CD1c-positive myeloid dendritic cell (primary cell): ENCODE results near the gene NMNAT3.

Source experiments
- DNase-seq: peaks from one replicate; pipeline ENCODE4 v3.0.0-alpha.2; 2016; ENCODE audit errors: extremely low spot score

The NMNAT3 gene

DNA sequence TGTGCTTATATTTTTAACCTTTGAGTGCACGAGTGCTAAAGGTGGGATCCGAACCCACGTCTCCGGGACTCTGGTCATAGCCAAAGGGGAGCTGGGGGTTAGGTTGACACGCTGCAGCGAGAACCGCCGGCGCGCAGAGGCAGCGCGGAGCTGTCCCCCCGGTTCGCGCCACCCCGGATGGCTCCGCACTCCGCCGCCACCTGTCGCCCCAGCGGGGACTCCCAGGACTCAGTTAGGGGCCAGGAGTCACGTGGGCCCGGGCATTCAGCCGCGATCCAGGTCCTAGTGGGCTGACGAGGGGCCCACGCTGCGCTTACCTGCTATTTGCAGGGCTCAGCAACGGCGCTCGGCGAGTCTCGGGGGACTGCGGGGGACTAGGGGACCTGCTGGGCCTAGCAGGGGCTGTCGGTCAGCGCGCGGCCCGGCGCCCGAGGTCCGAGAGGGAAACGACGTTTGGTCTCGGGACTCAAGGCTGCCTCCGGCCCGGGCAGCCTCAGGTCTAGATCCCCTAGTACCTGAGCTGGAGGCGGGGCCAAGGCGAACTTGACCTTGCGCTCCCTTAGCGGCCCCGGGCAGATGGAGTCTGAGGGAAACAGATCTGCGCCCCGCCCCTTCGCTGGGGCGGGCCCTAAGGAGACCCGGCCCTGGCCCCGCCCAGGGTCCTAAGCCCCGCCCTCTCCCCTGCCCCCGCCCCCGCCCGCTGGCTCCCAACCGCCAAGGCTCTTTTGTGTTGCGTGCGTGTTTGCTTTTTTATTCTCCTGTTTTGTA lies at the start of gene NMNAT3:
TSS of gene NMNAT3 (minus strand) at position 585 of the 768 bp plus-strand sequence. CDS start 50,248 bp downstream, outside the sequence.
- peak; percentile 88 for DNase-seq

DNA sequence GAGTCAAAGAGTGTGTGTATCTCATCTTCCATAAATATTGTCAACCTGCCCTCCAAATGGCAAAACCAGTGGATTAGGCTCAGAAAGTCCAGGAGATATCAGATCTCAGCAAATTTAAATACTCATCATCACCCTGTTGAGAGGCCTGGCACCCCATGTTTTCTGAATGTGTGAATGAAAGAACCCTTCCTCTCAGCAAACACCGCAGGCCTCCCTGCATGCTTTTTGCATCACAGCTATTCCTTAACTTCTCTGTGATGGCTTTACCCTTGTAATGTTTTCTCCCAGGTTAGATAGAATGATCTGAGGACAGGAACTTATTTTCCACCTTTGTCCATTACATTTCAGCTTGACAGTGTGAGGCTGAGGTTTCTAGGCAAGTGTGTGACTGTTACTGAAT lies 43.6 kb upstream of the NMNAT3 start:
- no peak for DNase-seq

DNA sequence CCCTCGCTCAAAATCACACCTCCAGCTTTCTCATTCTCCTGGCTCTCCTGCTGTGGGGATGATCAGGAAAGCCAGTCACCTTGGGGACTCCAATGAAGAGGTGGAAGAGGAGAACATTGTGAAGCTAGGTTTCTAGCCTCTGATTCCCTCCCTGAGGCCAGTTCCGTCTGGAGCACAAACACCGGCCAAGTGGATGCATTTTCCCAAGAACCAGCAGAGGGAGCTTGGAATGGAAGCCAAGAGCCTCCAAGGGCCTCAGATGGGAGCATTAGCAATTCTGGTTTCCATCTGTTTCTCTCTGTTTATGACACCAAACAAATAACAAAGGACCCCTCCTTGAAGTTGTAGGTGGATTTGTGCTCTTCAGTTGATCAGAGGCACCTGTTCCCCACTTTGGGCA lies 40.6 kb upstream of the NMNAT3 start:
- DNase-seq: no peak

DNA sequence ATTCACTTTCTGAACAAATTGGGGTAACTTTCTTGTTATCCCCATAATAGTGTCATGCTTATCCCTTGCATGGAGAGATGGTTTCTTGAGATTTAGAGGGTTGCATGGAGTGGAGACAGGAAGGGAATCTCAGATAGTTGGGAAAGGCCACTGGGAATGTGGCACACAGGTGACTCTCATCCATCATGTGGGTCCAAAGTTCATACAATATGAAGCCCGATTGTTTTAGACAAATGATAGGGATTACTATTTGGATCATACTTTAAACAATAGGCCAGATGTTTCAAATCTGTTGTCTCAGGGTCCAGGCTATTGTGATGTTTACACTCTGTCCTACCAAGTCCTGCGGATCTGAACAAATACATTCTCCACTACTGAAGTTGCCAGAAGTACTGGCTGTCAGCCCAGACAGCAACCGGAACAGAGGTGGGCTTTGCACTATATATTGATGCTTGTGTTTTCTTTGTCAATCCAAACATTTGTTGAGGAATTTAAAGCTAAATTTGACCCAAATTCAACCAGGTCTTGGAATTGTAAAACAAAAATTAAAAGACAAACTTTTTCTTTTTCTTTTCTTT lies 39.2 kb upstream of the NMNAT3 start:
- DNase-seq: no peak

DNA sequence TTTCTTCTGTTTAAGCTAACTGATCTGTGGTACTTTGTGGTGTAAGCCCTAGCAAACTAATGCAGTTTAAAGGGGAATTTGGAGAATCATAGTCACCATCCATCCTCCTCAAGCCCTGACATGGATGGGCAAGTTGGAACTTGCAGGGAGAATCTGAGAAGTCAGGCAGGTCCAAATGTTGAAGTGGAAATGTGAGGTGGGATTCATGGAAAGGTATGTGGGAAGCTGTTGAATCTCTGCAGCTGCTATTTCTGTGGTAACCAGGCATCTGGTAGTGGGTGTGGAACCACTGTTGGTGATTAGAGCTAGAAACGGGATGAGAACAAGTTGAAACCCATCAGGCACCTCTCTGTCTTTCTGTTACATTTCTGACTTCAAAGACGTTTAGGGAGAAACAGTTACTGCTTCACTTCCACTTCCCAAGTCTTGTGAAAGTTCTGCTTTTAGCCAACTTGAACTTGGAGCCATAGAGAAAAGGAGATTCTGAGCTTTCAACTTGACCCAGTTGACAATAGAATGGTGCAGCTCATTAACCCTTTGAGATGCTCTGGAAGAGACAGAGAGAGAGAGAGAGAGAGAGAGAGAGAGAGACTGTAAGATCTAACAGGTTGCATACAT lies 38.1 kb upstream of the NMNAT3 start:
- peak; percentile 47 for DNase-seq

DNA sequence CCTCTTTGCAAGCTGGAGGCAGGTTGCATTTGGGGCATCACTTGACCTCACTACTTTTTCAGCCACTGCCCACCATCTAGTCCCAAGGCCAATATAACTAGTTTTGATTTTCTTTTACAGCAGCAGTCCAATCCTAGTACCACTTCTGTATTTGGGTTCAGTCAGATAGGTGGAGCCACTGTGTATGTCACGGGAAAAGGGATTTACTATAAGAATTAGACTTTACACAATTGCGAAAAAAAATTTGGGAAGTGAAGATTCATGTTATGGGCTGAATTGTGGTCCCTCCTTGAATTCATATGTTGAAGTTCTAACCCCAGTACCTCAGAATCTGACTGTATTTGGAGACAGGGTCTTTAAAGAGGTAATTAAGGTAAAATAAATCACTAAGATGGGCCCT lies 37.4 kb upstream of the NMNAT3 start:
- peak; percentile 39 for DNase-seq

DNA sequence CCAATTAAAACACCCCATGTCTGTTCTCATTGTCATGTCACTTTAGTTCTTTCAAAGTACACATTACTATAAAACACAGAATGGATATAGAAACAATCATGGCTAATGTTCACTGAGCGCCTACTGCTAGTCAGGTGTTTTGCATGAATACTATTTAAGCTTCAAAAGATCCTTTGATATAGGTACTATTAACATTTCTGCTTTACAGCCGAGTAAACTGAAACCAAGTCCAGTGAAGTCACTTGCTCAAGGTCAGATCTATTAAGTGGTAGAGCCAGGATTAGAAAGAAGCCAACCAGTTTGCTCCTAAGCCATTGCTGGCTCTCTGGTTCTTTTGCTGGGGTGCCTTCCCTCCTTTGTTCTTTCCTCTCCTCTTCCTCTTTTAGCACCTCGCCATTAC lies 32.4 kb upstream of the NMNAT3 start:
- DNase-seq: no peak

DNA sequence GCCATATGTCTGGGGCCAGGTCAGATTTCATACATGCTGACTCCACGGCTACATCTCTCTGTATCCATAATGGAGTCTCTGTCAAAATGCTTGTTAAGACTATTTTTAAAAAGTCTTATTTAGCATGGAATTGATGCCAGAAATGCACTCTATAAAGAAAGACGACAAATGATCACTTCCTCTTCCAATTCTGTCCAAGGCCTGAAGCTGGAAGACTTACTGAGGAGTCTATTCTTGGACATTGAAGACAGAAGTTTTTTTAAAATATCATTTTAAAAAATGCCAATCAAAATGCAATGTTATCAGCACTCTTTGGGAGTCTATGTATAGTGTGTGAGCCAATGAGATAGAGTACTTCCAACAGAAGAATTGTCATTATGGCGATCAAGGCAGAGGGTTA lies 27.9 kb upstream of the NMNAT3 start:
- DNase-seq: no peak

DNA sequence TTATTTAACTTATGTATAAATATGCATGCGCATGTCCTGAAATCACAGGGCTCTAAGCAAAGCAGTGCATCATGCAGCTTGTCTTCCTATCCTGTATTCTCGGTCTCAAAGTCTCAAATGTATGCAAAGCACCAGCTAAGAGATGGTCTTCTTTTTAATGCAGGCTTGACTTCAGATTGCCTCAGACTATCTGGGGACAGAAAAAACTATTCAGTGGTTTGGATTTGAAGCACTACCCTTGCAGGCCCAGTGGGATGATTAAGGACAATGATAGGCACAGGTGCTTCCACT lies 18.5 kb upstream of the NMNAT3 start:
- DNase-seq: no peak

DNA sequence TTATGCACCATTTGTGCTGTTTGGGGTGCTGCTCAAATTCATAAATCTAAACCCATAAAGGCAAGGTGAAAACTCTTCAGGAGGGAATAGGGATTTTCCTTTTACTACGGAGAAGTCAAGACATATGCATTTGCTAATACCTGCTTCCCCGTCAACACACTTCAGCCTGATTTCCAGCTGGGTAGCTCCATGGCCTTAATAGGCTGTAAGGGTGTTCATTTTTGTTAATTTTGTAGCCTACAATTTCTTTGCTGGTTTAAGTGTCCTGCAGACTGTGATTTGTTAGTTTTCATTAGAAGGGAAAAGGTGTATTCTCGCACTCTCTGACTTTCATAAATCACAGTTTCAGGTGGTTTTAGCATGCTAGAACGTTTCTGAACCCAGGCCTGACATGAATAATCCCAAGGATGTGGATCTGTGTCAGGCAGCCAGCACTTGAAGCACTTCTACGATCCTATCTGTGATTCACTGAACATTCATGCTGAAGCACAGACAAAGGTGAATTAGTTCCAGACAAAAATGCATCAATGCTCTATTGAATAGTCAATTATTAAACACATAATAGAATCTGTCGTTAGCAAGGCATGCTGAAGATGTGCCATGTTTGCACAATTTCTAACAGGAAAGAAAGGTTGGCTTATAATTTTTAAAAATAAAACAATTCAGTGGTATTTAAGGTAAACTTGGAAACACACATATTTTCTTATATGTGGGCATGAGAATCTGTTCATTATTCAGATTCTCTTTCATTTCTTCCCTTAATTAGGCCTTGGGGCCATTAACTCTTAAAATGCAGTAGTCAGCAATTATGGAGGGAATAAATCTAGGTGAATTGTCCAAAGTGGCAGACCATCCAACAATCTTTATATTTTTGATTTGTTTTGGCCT lies 17.9 kb upstream of the NMNAT3 start:
- no peak for DNase-seq

DNA sequence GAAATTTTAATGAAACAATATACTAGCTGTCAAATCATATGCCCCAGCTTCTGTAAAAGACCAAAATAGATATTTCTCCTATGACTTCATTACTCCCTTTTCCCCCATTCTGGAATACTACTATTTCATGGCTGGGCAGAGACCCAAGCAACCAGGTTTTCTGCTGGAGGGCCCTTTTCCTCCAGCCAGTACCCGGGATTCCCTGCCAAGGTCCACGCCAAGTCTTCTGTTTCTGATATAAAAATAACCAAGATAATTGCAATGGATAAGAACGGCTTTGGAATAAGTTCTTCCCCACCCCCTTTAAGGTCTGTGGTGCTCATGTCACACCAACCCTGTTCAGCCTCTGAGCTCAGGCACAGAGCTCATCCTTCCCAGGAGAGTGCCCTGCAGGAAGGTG lies 17.2 kb upstream of the NMNAT3 start:
- no peak for DNase-seq

DNA sequence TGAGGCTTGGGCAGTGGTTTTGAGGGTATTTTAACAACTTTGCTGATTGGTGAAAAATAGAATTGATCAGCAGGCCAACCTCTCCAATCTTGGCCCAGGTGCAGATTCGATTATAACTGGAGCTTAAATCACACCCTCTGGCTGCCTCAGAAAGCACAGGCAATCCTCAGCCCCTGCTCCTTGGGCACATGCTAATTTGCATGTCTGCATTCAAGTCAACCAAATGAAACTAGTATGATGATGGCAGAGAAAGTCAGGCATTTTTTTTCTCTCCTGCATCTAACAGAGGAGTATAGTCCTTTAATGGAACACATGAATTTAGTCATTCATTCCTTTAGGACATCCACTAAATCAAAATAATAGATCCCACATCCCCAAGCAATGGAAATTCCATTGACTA lies 16.8 kb upstream of the NMNAT3 start:
- no peak for DNase-seq

DNA sequence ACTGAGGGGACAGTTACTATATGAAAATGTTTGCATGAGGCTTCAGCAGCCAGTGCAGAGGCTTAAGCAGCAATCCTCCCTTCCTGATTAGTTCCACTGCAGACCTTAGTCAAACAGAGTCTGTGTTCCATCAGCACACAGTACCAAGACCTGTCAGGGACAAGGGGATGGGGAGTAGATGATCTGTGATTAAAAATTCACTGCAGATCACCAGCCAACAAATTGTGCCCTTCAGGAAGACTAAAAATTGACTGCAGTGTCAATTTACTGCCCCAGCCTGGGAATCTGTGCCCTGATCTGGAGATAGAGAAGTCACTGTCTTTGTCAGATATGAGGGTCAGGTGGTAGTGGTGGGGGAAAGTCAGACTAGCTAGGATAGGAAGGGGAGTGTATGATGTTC lies 13.8 kb upstream of the NMNAT3 start:
- no peak for DNase-seq

DNA sequence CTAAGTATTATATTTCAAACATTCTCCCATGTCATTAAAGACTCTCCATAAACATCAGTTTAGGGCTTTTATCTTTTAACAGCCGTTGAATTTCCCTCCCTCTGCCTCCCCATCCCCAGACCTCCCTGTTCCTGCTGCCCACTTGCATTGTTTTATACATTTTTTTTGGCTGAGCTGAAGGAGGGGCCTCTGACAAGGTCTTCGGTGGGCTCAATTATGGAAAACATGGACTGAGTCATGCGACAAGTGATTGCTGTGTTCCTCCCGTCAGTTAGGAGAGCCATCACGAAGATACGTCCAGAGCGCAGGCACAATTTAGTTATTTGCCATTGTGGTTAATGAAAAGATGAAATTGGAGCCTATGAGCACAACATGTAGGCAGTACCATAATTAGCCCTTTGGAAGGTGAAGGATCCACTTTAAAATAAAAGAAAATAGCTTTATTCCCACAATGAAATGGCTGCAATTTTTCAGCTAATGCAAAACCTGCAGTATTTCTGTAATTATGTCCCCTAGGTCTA lies 12.0 kb upstream of the NMNAT3 start:
- no peak for DNase-seq

DNA sequence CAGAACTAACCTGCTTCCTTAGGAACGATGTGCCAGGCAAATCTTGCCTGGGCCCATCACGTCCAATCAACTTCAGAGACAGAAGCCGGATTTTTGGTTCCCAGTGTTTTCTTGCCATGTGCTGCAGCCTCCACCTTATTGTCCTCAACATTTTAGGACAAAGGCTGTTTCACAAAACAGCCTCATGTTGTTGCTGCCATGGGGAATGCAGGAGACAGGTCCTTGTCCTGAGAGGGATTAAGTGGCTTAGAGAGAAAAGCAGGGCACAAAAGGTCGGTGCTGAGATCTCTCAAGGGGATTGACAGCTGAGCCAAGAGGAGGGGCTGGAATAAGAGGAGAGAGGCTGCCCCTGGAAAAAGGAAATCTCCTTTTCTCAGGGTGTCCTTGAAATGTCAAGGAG lies 11.3 kb upstream of the NMNAT3 start:
- DNase-seq: no peak

DNA sequence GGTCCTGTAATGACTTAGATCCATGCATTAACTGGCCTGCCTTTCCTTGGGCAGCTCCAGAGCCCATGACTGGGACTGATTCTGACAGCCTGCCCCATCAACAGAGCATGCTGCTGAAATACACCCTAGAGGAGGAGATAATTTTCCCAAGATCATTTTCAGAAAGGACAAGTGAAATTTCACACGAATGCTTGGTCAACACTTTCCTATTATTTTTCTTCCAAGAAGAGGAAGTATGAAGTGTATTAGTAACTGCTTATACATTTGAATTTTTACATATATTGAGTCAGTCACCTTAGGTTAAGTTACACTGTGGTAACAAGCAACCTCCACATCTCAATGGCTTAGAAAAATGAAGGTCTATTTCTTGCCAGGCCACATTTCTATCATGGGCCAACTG lies 9.7 kb upstream of the NMNAT3 start:
- peak; percentile 43 for DNase-seq

DNA sequence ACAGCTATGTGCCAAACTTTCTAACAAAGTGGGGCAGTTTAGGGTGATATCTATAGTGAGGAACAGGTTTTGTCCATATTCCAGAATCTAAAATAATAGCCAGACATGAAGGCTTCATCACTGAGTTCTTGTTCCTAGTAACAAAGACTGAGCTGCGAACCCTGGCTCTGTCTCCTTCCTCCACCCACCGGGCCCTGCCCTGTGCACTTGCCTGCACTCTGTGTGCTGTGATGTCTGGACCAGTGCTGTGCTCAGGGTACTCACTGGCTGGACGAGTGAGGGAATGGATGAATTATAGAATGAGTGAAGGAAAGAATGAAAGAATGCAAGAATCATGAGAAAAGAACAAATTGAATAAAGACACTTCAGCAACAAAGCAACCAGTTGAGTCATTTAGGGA lies 8.9 kb upstream of the NMNAT3 start:
- DNase-seq: no peak

DNA sequence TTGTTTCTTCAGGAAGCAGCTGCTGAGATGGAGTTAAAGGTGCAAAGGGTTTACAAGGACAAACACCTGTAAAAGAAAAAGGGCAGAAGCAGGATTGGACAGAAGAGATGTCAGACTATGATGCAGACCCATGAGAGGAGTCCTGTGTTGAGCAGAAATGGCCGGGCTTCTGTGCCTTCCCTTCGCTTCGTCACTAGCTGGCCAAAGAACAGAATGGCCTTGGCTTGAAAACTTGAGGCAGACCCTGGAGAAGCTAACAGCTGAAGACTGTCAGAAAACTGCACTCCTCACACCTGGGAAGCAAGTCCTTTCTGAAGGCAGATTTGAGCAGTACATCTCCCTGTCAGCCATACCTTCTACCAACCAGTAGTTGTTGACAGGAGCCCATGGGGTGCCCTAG lies 8.4 kb upstream of the NMNAT3 start:
- DNase-seq: no peak

DNA sequence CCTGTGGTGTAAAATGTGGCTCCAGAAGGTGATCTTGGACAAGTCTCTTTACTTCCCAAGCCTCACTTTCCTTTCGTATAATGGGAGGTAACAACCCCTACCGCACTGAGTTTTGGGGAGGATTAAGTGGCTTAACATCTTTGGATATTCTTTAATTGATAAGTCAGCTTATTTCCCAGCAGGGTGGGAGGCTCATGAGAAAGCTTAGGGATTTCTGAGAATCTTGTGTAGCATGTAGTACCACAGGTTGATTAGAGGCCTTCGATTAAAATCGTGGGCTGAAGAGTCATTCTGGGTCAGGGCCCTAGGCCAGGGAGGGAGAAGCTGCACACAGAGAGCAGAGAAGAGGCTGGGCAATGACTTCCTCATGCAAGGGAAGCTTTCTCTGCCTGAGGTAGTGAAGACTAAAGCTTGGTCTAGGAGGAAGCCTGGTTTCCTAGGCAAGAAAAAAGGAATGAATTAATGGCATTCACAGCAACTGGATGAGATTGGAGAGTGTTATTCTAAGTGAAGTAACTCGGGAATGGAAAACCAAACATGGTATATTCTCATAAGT lies 1.5 kb upstream of the NMNAT3 start:
- peak; percentile 24 for DNase-seq

DNA sequence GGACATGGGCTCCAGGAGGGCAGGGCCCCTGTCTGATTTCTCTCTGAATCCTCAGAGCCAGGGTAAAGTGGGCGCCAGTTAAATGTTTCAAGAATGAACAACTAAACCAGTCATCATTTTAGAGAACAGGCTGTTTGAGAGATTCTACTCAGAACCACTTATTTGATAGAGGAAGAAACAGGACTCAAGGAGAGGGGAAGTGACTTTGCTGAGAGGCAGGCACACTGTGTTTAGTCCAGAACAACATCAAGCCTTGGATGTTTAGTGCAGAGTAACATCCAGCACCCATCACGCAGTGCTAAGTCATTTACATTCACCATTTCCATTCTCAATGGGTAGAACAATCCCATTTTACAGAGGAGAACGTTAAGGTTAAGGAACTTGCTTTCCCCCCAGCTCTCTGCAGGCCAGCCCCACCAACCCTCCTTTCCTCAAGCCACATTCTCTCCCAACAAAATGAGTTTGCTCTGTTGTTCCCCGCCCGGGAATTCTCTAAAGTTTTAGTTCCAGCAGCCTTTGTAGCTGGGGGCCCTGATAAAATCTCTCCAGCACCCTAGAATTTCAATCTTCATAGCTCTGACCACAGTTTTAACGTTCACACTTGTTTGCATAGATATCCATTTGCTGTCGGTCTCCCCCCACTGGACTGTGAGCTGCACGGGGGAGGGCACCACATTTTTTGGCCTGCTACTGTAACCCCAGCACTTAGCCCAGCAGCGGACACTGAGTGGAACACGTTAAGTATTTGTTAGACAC lies 962 bp downstream of the NMNAT3 start:
- peak; percentile 12 for DNase-seq

DNA sequence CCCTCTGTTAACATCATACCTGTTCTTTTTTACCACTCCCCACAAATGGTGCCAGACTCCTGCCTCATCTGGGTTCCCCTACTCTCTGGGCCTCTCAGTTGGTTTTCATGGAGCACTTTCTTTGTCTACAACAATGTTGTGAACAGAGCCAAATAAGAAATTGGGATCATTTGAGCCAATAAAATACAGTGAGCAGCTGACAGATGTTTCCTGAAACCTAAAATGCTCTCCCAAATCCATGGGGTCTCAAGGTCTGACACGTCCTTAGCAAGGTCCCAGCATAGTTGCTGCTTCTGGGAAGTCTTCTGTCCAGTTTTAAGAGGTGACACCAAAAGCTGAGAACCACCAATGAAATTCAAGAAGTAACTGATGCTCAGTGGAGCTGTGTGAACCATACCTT lies 1.7 kb downstream of the NMNAT3 start:
- no peak for DNase-seq
